HL-60/S4 treated with retinoic acid at 250 ng/mL for 4 days and 3 days (cell line): ENCODE results near the gene NLGN1.
"Not testable (repeated sequence)": the region's sequence is repeated elsewhere in the genome, so short reads cannot be mapped to it uniquely, and the experiment has no call there.

Experiments
- in situ Hi-C: fragments of 300-500 bp; cut with MboI; formaldehyde crosslinking; loops from 2 replicates; pipeline ENCODE4 v1.7.0; 2022; ENCODE audit warnings: low sequenced_read_pairs

The NLGN1 gene

DNA sequence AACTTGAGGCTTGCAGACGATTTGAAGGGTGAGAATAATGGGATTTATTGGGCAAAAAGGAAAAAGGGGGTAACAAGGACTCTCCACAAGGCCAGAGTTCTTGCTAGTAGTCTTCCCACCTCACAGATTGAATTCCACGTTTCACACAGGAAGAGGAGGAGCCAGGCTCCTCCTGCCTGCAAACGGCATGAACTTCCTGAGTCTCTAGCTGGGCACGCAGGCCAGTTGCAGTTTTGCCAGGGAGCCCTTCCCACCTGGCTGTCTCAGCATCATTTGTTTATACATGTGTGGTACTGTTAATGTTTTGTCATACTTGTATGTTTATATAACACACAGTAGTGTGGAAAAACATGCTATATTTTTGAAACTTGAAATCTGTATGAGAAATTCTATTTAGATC lies 155.0 kb downstream of the NLGN1 start:
- in situ Hi-C loops, result no loop called here

DNA sequence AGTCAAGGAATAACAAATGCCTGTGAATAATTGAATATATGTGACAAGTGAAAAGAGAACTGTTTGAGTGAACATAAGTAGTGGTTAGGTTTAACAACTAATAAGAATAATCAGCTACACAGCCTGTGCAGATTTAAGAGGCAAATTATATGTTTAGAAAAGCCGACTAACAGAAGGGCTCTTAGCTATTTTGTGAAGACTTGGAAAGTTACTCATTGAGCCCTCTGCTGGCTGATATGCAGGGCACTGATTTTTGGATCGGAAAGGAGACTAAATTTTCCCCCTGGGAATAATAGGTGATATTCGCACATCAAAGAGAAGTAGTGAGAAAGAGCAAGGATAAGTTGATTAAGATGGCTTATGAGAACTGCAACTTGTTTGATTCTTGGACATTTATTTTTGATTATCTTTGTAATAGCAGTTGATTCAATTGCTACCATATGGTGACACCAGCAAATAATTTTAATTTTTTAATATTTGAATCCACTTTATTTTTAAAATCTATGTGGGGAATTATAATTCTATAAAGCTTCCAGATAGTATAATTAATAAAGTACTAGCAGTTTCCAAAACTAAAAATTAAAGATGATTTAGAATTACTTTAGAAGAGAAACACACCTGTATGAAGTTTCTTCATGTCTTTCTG lies 156.2 kb downstream of the NLGN1 start:
- in situ Hi-C loops, result no loop called here

DNA sequence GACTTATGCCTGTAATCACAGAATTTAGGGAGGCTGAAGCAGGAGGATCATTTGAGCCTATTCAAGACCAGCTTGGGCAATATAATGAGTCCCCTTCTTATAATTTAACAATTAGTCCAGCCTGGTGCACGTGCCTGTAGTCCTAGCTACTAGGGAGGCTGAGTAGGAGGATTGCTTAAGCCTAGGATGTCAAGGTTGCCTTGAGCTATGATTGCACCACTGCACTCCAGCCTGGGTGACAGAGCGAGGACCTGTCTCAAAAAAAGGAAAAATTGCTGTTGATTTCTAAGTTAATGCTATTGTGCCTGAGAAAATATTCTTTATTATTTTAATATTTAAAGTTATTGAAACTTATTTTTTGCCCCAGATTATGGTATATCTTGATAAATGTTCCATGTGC lies 159.0 kb downstream of the NLGN1 start:
- in situ Hi-C loops, result no loop called here

DNA sequence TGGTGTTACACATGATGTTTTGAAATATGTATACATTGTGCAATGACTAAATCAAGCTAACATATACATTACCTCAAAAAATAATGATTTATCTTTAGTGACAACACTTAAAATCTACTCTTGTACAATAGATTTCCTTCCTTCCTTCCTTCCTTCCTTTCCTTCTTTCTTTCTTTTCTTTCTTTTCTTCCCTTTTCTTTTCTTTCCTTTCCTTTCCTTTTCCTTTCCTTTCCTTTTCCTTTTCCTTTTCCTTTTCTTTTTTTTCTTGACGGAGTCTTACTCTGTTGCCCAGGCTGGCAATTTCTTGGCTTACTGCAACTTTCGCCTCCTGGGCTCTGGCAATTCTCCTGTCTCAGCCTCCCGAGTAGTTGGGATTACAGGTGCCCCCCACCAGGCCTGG lies 170.5 kb downstream of the NLGN1 start:
- in situ Hi-C loops, result no loop called here

DNA sequence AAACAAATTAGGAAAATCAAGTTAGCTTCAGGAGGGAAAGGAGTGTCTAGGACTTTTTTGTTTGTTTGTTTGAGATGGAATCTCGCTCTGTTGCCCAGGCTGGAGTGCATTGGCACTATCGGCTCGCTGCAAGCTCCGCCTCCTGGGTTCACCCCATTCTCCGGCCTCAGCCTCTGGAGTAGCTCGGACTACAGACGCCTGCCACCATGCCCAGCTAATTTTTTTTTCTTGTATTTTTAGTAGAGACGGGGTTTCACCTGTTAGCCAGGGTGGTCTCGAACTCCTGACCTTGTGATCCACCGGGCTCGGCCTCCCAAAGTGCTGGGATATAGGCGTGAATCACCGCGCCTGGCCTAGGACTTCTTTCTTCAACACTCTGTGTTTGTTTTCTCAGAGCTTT lies 171.1 kb downstream of the NLGN1 start:
- in situ Hi-C loops, result no loop called here

DNA sequence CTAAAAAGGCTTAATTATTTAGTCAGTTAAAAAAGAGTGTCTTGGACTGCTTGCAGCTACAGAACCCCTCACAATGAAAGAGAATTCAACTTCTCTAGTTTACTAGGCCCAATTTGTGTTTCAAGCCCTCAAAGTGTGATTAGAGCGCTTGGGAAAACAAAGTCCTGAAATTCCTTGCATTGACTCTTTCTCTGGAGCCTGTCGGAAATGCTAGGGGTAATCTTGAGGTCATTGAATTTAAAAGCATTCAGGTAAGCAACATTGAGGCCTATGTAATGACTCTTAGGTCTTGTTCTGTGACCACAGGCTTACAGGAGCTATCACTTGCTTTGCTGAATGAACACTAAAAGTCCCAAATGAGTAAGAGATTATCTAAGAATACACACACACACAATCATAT lies 186.0 kb downstream of the NLGN1 start:
- in situ Hi-C loops, result no loop called here

DNA sequence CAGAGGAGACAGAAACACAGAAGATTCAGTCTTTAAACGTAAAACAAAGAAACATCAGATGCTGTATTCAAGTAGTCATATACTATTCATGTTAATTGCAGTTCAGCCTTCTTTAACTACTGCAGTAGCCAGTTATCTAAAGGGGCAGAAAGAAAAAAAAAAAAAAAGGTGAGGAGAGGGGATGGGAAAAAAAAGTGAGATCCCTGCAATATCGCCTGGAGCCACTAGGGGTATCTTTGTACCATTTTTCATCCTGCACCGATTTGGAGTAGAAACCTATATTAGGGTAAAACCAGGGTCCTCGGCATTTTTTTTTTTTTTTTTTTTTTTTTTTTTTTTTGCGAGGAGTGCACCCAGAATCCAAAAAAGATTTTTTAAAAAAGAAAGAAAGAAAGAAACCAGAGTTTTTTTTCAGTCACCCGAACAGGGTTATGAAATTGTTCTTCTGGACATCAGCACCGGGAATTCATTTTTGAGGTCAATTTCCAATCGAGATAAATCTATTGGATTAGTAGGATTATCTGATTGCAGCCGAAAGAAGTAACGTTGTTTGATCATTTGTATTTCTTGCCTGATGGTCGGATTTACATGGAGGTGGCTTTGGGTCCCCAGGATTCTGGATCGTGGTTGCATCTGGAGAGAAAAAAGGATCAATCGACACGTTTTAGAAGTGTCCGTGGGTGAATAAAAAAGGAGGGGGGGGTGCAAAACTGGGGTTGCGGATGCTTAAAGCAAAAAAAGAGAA lies 186.7 kb downstream of the NLGN1 start:
- in situ Hi-C loops, result no loop called here

DNA sequence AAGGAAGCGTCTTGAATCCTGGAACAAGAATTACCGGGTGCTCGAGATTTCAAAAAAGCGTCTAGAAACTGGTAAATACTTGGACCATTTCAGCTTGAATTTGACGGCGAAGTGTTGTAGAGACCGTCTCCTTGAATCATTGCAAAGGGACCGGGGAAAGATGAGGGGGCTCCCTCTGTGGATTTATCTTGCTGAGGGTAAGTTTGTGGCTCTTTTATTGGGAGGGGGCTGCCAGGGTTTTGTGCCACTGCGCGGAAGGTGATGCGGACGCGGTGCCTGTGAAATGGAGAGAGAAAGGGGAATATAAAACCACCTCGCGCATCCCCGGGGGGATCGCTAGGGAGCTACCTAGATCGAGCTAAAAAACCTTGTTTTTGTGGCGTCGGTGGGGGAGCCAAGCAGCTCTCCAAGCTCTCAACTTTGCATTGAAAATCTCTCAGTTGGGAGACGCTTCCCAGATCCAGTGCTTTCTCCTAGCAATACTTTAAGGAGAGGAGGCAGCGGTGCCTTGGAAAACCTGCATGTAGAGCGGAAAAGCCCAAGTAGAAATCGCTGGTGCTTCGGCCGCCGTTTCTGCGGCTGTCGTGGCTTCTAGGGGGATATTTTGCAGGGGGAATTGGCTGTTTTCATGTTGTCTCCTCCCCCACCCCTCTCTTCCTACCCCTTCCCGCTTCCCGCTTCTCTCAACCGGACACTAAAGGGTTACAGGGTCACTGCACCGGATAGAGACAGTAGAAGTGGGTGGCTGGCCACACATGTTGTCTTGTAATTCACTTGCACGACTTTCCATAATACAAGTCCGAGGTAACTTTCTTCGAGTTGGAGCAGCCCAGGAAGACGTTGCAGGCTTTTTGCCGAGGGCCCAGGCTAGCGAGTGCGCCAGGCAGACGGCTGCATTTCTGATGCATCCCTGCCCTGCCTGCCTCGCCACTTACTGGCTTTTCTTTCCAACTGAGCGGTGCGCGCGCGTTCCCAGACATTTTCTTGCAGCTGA lies 187.6 kb downstream of the NLGN1 start:
- in situ Hi-C loops, result no loop called here

DNA sequence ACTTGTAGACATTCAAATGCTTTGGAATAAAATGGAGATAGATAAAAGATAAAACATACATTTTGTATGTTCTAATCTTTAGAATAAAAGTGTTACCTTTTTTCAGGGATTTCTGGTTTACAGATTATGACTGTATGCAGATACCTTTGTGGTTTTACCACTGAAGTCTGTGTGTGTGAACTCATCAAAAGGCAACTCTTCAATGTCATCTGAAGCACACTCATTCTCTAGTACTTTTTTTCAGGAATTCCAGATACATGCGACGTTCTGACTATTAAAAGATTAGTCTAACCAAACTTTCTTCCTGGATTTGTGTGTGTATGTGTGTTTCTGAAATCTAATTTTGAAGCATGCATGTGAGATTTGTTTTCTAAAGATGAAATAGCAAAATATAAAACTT lies 188.6 kb downstream of the NLGN1 start:
- in situ Hi-C loops, result no loop called here

DNA sequence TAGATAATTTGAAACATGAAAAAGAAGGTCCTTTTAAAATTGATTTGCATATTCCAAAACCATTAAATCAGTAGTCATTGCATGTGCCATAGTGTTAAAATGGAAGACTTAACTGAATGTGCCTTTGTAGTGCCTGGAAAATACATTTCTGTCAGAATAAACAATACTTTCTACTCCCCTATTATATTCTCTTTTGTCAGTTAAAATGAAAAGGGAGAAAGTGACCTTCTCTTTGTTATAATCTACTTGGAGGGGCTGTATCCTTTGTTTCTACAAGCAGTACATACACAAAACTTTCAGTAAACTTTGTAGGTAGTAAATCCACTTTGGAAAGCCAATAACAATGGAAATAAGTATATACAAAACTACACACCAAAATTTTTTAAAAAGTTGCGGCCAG lies 189.5 kb downstream of the NLGN1 start:
- in situ Hi-C loops, result no loop called here

DNA sequence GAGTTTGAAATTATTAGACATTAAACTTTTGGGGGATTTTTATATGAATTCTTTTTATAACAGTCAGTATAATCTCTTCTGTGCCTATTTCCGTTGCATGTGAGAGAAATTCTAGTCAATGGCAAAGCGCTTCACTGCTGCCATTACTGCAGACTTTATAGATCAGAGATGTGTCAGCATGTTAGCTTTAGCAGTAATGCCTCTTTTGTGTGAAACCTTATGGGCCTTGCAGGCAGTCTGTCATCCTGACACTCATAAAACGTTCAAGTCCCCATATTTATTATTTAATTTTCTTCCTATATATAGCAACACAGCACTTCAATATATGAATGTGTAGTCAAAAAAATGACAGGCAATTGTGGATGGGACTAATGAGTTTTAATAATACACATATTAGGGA lies 191.0 kb downstream of the NLGN1 start:
- in situ Hi-C loops, result no loop called here

DNA sequence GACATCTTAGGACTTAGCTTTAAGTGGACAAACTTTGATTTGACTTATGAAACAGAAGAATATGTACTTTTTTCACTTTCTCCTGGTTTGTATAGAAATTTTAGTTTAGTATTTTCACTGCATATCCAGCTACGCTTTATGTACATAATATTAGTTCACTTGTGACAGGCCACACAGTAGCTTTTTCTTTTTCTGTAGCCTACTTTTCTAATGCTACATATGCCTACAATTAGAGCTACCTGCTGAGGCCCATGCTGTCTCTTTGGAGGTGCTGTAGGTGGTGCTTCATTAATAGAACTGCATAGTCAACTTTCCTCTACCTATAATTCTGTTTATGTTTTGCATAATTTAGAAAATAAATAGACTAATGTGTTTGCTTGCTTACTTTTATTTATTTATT lies 191.6 kb downstream of the NLGN1 start:
- in situ Hi-C loops, result no loop called here

DNA sequence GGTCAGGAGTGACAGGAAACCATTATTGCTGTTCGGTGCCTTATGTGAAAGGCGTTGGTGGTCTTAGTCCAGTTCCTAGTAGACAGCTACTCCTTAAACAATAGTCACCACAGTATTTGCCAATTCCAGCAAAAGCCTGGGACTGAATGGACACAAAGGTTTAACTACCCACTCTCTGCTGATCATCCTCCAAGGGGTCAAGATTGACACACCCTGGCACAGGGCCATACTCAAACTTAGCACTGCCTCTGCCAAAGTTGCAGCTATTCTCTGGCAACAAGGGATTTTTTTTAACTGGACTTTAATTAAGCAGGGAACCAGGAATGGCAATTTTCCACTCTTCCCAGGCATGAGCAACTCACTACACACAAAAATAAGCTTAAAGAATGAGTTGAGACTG lies 193.9 kb downstream of the NLGN1 start:
- in situ Hi-C loops, result no loop called here

DNA sequence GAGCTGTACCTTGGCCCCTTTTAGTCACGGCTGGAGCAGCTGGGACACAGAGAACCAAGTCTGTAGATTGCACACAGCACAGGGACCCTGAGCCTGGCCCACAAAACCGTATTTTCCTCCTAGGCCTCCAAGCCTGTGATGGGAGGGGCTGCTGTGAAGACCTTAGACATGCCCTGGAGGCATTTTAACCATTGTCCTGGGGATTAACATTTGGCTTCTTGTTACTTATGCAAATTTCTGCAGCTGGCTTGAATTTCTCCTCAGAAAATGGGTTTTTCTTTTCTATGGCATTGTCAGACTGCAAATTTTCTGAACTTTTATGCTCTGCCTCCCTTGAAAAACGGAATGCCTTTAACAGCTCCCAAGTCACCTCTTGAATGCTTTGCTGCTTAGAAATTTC lies 197.3 kb downstream of the NLGN1 start:
- in situ Hi-C loops, result not testable (repeated sequence)

DNA sequence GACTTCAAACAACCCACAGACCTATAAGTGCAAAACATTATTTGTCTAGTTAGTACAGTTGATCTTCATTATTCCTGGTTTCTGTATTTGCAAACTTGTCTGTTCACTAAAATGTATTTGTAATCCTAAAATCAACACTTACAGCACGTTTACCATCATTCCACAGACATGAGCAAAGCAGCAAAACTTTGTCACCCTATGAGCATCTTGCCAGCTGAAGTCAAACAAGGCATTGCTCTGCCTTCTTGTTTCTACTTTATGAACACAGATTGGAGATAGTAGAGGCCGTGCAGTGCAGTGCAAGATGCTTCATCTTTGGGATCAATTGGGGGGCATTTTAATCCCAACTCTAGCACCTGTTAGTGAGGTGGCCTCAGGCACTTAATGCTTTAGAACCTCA lies 202.1 kb downstream of the NLGN1 start:
- in situ Hi-C loops, result no loop called here

DNA sequence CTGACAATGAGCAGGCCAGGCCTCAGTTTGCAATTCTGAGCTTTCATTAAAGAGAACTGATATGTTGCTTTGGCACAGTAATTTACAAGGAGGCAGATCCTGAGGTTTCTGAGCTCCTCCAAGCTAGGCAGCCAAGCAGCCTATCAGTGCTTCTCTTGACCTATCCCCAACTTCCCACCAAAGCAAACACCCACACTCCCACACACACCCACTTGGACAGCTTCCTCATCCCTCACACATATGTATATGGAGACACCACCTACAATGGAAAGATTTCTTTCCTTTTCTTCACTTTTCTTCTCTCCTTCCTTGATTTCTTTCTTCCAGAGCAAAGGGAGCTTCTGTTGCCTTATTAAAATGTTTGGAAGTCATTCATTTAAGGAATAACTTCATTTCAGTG lies 217.0 kb downstream of the NLGN1 start:
- in situ Hi-C loops, result no loop called here

DNA sequence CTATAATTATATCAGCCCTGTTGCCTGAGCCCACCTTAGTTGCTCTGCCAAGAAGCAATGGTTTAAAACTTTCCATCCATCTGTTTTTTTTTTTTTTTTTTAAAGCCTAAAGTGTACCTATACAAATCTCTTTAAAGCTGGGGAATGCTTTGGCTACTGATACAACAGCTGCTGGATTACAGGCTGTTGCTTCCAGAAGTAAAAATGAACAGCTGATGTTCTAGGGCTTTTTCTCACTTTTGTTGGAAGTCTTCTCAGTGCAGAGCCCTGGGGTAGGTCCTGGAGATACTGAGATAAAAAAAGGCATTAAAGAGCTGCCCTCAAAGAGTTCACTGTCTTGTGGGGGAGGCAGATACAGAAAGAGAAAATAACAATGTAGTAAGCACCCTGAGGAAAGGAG lies 218.1 kb downstream of the NLGN1 start:
- in situ Hi-C loops, result no loop called here

DNA sequence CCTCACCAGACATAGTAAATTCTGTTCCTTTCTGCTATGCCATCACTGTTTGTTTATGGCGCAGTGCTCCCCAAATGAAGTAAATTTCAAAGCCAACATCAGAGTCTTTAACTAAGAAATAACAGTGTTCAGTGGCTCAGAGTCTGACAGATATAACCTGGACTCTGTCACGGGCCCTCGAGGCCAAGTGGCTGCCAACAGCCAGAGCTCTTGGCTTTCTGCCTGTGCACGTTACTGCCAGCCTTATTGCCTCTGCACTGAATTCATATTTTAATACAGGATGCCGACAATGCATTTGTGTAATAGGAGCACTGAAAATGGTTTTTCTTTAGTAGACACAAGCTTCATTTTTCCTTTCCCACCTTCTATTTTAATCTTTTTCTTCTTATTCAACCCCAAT lies 219.9 kb downstream of the NLGN1 start:
- in situ Hi-C loops, result no loop called here

DNA sequence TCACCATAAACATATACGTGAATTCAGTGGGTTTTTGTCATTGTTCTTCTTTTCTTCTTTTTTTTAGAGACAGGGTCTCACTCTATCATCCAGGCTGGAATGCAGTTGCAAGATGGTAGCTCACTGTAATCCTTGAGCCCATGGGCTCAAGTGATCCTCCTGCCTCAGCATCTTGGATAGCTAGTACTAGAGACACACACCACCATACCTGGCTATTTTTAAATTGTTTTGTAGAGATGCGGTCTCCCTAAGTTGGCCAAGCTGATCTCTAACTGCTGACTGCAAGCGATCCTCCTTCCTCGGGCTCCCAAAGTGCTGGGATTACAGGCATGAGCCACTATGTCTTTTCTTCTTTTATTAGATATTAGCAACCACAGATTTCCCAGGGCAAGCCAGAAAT lies 220.6 kb downstream of the NLGN1 start:
- in situ Hi-C loops, result no loop called here

DNA sequence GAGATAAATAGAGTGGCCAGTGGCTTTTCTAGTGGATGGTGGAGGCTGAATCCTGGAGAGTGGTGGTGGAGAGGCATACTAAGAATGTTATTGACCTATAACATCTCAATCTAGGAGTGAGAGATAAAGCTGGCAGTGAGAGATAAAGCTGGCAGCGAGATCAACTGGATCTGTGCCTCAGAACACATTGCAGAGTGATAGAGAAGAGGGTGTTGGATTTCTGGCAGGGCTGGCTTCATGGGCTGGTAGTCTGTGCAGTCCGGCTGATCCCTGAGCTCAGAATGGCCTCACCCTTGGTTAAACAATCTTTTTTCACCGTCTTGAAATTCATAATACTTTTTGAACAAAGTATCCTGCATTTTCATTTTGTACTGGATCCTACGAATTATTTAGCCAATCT lies 221.2 kb downstream of the NLGN1 start:
- in situ Hi-C loops, result no loop called here

DNA sequence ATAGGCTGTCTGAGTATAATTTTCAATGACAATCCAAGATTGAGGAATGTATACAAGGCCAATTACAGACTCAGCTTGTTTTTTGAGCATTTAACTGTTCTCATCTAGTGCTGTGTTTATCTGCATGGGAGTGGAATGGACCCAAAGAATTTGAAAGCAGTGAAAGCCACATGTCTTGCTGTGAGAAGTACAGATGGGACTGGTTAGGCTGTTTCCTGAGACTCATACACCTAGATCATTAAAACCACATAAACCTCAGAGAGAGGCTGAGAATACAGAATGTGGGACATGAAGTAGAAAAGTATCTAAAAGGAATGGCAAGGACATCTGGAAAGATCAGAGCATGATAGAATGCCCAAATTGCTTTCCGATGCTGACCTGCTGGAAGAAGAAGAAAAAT lies 224.6 kb downstream of the NLGN1 start:
- in situ Hi-C loops, result no loop called here

DNA sequence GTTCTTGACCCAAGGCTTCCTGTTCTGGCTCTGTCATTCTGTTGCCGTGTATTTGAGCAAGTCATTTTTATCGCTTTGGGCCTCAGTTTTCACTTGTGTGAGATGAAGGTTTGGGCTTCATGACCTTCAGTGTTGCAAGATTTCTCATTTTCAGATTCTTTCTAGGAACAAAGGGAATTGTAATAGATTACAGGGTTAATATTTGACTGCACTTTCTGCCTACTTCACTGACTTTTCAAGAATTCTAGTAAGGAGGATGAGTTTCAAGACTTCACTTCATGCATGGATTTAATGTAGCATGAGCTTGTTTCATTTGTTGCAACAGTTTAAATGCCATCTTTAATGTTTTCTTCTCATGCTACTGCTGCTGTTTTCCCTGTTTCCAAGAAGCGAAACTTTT lies 226.5 kb downstream of the NLGN1 start:
- in situ Hi-C loops, result no loop called here
